GM21576 (cell line): ENCODE measurements around the gene GINS1.

Source experiments
- ATAC-seq: cut with Tn5 transposase; IDR thresholded peaks from one replicate; pipeline ENCODE4 v1.9.1; 2021; ENCODE audit warnings: mild to moderate bottlenecking, moderate library complexity; ENCODE audit not compliant: unreplicated experiment

Gene GINS1

GRCh38 chr20:25476106-25477013 lies 68.9 kb downstream of the GINS1 start:
- no peak for ATAC-seq

GRCh38 chr20:25477014-25477882 lies 69.8 kb downstream of the GINS1 start:
- no peak for ATAC-seq

GRCh38 chr20:25478889-25479568 lies 71.6 kb downstream of the GINS1 start:
- no peak for ATAC-seq

- no peak for ATAC-seq
These were observed 72.2 kb downstream of the GINS1 start for GRCh38 chr20:25479638-25480037.

- ATAC-seq: no peak
These were observed 72.7 kb downstream of the GINS1 start for GRCh38 chr20:25480156-25480555.

- ATAC-seq: no peak
These were observed 73.3 kb downstream of the GINS1 start for GRCh38 chr20:25480797-25481196.

- ATAC-seq: no peak
These were observed 73.9 kb downstream of the GINS1 start for GRCh38 chr20:25481235-25481917.

- ATAC-seq: no peak
These were observed 74.4 kb downstream of the GINS1 start for GRCh38 chr20:25481918-25482253.

GRCh38 chr20:25483431-25484132 lies 76.1 kb downstream of the GINS1 start:
- no peak for ATAC-seq

GRCh38 chr20:25484224-25484846 lies 76.9 kb downstream of the GINS1 start:
- no peak for ATAC-seq

GRCh38 chr20:25484911-25485511 lies 77.5 kb downstream of the GINS1 start:
- no peak for ATAC-seq

GRCh38 chr20:25485872-25486271 lies 78.4 kb downstream of the GINS1 start:
- ATAC-seq: no peak

GRCh38 chr20:25486377-25486776 lies 78.9 kb downstream of the GINS1 start:
- ATAC-seq: no peak

GRCh38 chr20:25487306-25487705 lies 79.8 kb downstream of the GINS1 start:
- ATAC-seq: no peak

- no peak for ATAC-seq
These were observed 80.5 kb downstream of the GINS1 start for GRCh38 chr20:25487975-25488374.

GRCh38 chr20:25489221-25489871 lies 81.9 kb downstream of the GINS1 start:
- no peak for ATAC-seq

- no peak for ATAC-seq
These were observed 83.4 kb downstream of the GINS1 start for GRCh38 chr20:25490656-25491445.

- ATAC-seq: no peak
These were observed 84.1 kb downstream of the GINS1 start for GRCh38 chr20:25491446-25492038.
